Endothelial cell of umbilical vein (primary cell): ENCODE data around the gene STK24.

ENCODE experiments used
- CTCF ChIP-seq, 2 donors: IDR thresholded peaks; 1 replicate in 1 of 2; 2 replicates in 1 of 2; pipeline ENCODE4 v1.5.1; 2011; ENCODE audit warnings: low read length in 2 of 2, mild to moderate bottlenecking in 2 of 2, moderate library complexity in 2 of 2, control low read depth in 1 of 2, inconsistent platforms in 1 of 2, low read depth in 1 of 2; ENCODE audit not compliant: insufficient read depth in 1 of 2; ENCODE audit errors: extremely low read depth in 1 of 2
- EZH2 ChIP-seq: IDR thresholded peaks from 2 replicates; pipeline ENCODE4 v1.6.1; 2012; ENCODE audit warnings: borderline replicate concordance, low read depth, mild to moderate bottlenecking, moderate library complexity, low read length, inconsistent platforms; ENCODE audit not compliant: severe bottlenecking
- POLR2A ChIP-seq: IDR thresholded peaks from 2 replicates; pipeline ENCODE4 v1.6.1; 2012; ENCODE audit warnings: low read depth, mild to moderate bottlenecking, control low read depth, low read length
- POLR2AphosphoS5 ChIP-seq: IDR thresholded peaks from 2 replicates; pipeline ENCODE4 v1.6.1; 2012; ENCODE audit warnings: low read depth, mild to moderate bottlenecking, control low read depth, low read length, moderate library complexity; ENCODE audit not compliant: insufficient read depth

GRCh38 chr13:98410612-98411011 lies 166.3 kb downstream of the STK24 start:
- TF ChIP-seq POLR2A (no peak), CTCF (IDR thresholded peaks at IDR 0.05; ENCODE audit: extremely low read depth in 1 of 2, insufficient read depth in 1 of 2, low read depth in 1 of 2, low read length in 2 of 2) (no peak), EZH2 (no peak), POLR2AphosphoS5 (no peak)
